Measurements from ENCODE around the gene HERC6.
"Not testable (repeated sequence)": the region's sequence is repeated elsewhere in the genome, so short reads cannot be mapped to it uniquely, and the experiment has no call there.

Gene HERC6

GRCh38 chr4:88415982-88416381, 37.3 kb downstream of the HERC6 start:
- DNase-seq (ENCODE audit: low read depth in 2 of 2), result no peak
- no peak overlapping the region for H3K4me3 ChIP-seq (replicated peaks in 1 of 2; ENCODE audit: low read depth in 2 of 2, low read length in 2 of 2)
- TF ChIP-seq, protein P1, sequence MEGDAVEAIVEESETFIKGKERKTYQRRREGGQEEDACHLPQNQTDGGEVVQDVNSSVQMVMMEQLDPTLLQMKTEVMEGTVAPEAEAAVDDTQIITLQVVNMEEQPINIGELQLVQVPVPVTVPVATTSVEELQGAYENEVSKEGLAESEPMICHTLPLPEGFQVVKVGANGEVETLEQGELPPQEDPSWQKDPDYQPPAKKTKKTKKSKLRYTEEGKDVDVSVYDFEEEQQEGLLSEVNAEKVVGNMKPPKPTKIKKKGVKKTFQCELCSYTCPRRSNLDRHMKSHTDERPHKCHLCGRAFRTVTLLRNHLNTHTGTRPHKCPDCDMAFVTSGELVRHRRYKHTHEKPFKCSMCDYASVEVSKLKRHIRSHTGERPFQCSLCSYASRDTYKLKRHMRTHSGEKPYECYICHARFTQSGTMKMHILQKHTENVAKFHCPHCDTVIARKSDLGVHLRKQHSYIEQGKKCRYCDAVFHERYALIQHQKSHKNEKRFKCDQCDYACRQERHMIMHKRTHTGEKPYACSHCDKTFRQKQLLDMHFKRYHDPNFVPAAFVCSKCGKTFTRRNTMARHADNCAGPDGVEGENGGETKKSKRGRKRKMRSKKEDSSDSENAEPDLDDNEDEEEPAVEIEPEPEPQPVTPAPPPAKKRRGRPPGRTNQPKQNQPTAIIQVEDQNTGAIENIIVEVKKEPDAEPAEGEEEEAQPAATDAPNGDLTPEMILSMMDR (IDR thresholded peaks at IDR 0.05; ENCODE audit: low read depth, low read length), result no peak

DNA sequence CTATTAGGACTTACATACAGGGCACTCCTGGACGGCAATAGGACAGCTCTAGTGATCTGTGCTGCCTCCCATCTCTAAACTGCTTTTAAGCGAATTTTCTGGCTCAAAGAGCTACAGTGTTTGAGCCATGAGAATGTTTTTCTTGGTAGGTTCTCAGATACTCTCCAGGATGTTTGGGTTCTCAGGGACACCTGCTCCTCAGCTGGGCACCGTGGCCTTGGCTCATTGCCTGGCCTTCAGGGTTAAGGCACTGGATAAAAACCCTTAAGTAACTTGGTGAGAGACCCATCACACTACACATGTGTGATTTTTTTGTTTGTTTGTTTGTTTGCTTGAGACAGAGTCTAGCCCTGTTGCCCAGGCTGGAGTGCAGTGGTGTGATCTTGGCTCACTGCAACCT, 39.8 kb downstream of the HERC6 start:
- no peak for DNase-seq (ENCODE audit: low read depth in 2 of 2)
- H3K4me3 ChIP-seq (replicated peaks in 1 of 2; ENCODE audit: low read depth in 2 of 2, low read length in 2 of 2), result no peak overlapping the region
- TF ChIP-seq, protein P1 (IDR thresholded peaks at IDR 0.05; ENCODE audit: low read depth, low read length), result no peak

DNA sequence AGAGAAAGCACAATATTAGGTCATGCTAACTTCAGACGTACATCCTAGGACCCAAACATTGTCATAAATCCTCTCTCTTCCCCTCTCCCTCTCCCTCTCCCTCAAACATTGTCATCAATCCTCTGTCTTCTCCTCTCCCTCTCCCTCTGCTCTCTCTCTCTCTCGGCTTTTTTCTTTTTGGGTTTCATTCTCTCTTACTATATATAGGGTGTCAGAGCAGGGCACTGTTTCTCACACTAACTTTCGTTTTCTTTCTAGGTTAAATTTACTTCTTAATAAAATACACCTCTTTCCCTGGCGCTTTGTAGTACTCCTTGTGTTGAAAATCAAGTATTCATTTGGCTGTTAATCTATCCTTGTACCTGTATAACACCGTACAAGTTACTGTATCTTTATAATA, 41.2 kb downstream of the HERC6 start:
- TF ChIP-seq, protein P1 (IDR thresholded peaks at IDR 0.05; ENCODE audit: low read depth, low read length), result no peak
- DNase-seq (ENCODE audit: low read depth in 2 of 2), result no peak
- no peak overlapping the region for H3K4me3 ChIP-seq (replicated peaks in 1 of 2; ENCODE audit: low read depth in 2 of 2, low read length in 2 of 2)

DNA sequence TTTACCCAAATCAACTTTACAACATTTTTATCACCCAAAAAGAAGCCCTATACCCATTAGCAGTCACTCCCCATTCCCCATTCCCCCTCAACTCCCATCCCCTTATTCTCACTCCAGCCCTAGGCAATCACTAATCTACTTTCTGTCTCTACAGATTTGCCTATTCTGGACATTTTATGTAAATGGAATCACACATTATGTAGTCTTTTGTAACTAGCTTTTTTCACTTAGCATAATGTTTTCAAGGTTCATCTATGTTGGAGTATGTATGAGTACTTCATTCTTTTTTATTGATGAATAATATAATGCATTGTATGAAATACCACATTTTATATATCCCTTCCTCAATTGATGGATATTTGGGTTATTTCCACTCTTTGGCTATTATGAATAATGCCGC, 42.2 kb downstream of the HERC6 start:
- no peak for DNase-seq (ENCODE audit: low read depth in 2 of 2)
- H3K4me3 ChIP-seq (replicated peaks in 1 of 2; ENCODE audit: low read depth in 2 of 2, low read length in 2 of 2), result no peak overlapping the region
- TF ChIP-seq, protein P1 (IDR thresholded peaks at IDR 0.05; ENCODE audit: low read depth, low read length), result no peak

- H3K4me3 ChIP-seq (replicated peaks in 1 of 2; ENCODE audit: low read depth in 2 of 2, low read length in 2 of 2), result no peak overlapping the region
- TF ChIP-seq, protein P1 (IDR thresholded peaks at IDR 0.05; ENCODE audit: low read depth, low read length), result no peak
- DNase-seq (ENCODE audit: low read depth in 2 of 2), result no peak
Measured at GRCh38 chr4:88422403-88422802, 43.8 kb downstream of the HERC6 start.

GRCh38 chr4:88429401-88429800, 50.7 kb downstream of the HERC6 start:
- DNase-seq (ENCODE audit: low read depth in 2 of 2), result no peak
- no peak overlapping the region for H3K4me3 ChIP-seq (replicated peaks in 1 of 2; ENCODE audit: low read depth in 2 of 2, low read length in 2 of 2)
- TF ChIP-seq, protein P1 (IDR thresholded peaks at IDR 0.05; ENCODE audit: low read depth, low read length), result no peak

DNA sequence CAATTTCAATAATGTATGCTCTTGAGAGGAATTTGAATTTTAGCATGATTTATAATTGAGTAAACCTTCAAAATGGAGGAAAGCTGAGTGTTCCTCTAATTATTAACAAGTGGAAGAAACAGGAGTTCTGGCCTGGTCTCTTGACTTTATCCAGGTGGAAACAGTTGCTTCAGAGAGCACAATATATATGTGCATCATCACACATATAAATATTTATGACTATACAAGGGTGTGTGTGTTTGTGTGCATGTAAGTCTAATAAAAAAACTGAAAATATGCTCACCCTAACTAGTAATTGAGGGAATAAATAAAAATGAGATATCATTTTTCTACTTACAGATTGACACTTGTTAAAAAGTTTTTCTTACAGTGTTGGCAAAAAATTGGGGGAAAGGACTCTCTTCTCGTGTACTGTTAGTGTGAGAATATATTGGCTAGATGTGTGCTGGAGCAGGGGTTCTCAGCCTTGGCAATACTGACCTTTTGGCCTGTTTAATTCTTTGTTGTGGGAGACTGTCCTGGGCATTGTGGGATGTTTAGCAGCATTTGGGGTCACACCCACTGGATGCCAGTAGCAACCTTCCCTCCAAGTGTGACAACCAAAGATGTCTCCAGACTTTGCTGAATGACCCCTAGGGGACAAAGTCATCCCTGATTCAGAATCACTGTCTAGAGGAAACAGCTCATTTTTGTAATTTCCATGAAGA, 57.5 kb downstream of the HERC6 start:
- H3K4me3 ChIP-seq (replicated peaks in 1 of 2; ENCODE audit: low read depth in 2 of 2, low read length in 2 of 2), result no peak overlapping the region
- TF ChIP-seq, protein P1 (IDR thresholded peaks at IDR 0.05; ENCODE audit: low read depth, low read length), result no peak
- no peak for DNase-seq (ENCODE audit: low read depth in 2 of 2)

DNA sequence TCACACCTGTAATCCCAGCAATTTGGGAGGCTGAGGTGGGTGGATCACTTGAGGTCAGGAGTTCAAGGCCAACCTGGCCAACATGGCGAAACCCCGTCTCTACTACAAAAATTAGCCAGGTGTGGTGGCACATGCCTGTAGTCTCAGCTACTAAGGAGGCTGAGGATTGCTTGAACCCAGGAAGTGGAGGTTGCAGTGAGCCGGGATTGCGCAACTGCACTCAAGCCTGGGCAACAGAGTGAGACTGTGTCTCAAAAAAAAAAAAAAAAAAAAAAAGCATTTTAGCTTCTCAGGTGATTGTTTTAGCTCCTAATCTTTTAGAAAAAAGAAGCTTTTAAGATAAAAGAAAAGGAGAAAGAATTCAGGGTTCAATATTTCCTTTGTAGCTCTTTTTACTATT, 59.2 kb downstream of the HERC6 start:
- DNase-seq (ENCODE audit: low read depth in 2 of 2); H3K4me3 ChIP-seq (replicated peaks in 1 of 2; ENCODE audit: low read depth in 2 of 2, low read length in 2 of 2): not testable (repeated sequence)

Data from cardiac fibroblast (primary cell).